ENCODE results near the gene VARS2. TPM values are rescaled to one million over a fixed set of nuclear protein-coding genes. Genes with fewer than 3 reads are reported as not detected.

Gene VARS2
- total RNA-seq, 1 experiment from 2014 or later = 39.8 TPM

DNA sequence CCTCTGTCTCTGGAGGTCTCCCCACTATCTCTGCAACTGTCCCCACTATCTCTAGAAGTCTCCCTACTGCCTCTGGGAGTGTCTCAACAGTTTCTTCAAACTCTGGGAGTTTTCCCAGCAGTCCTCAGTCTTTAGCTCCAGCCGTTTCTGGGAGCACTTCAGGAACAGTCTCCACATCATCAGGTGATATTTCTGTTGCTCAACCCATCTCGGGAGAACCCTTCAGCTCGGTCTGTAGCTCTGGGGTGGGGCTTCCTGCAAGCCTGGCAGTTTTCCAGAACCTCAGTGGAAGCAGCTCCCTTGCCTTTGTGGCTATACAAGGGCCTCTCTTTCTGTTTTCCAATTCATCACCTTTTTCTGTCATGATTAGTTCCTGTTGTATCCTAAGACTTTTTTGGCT, 21.0 kb downstream of the VARS2 start:
- H3K9me2 ChIP-seq (ENCODE audit: insufficient read depth) = no peaks in the 10 kb centered on the region
- DNase-seq (ENCODE audit: low read depth, low spot score) = no peak
- ChIA-PET CTCF (no interaction called here), RAD21 (ENCODE audit: low non-redundant PET in 1 of 2, low total read pairs in 2 of 2, uncharacterized antibody in 2 of 2, unreplicated experiment in 2 of 2) (no interaction called here), POLR2A (no interaction called here)
- H3K4me3 ChIP-seq (replicated peaks in 1 of 2; ENCODE audit: low read depth in 1 of 2, low read length in 2 of 2) = no peak overlapping the region
- H3K9ac ChIP-seq (ENCODE audit: low read length) = no peak overlapping the region
- no peaks in the 10 kb centered on the region for H4K20me1 ChIP-seq (ENCODE audit: insufficient read depth)
- no peak overlapping the region for H3K27ac ChIP-seq (ENCODE audit: low read depth, low read length)
- no TSS peak for BruUV-seq (replicated peaks)
- peaks cover 7 to 13% of the 10 kb centered on the region in 2 experiments; a peak in 3 of 4 replicates for H3K4me1 ChIP-seq (ENCODE audit: control insufficient read depth in 1 of 2, insufficient read depth in 2 of 2, low read length in 2 of 2)
- H3K4me2 ChIP-seq (ENCODE audit: low read length) = no peak overlapping the region
- no peaks in the 10 kb centered on the region for H3K27me3 ChIP-seq (ENCODE audit: insufficient read depth, low read length)
- H2AFZ ChIP-seq (ENCODE audit: low read depth, low read length, poor library complexity, severe bottlenecking) = no peak overlapping the region
- H3K36me3 ChIP-seq (ENCODE audit: control insufficient read depth in 1 of 2, insufficient read depth in 2 of 2, low read length in 2 of 2) = no peaks in the 10 kb centered on the region
- intact Hi-C loops (cut with micrococcal nuclease) = no loop called here
- TF ChIP-seq SRF (IDR thresholded peaks at IDR 0.05; ENCODE audit: low read depth) (no peak), ELF1 (IDR thresholded peaks at IDR 0.05; ENCODE audit: borderline replicate concordance, low read depth) (no peak), TCF7L2 (IDR thresholded peaks at IDR 0.05; ENCODE audit: borderline replicate concordance, extremely low read depth, insufficient read depth, insufficient read length) (no peak), RAD21 (IDR thresholded peaks at IDR 0.05; ENCODE audit: low read depth) (no peak), EGR1 (IDR thresholded peaks at IDR 0.05; ENCODE audit: low read depth) (no peak), CEBPB (IDR thresholded peaks at IDR 0.05; ENCODE audit: low read depth) (no peak), JUND (IDR thresholded peaks at IDR 0.05) (no peak), EZH2 (IDR thresholded peaks at IDR 0.05) (no peak), ZNF274 (IDR thresholded peaks at IDR 0.05; ENCODE audit: low read depth, low read length) (no peak), SP1 (IDR thresholded peaks at IDR 0.05; ENCODE audit: low read depth) (no peak), POLR2A (IDR thresholded peaks at IDR 0.05; ENCODE audit: borderline replicate concordance, extremely low read depth, insufficient read depth, insufficient read length) (no peak), FOSL1 (IDR thresholded peaks at IDR 0.05; ENCODE audit: low read depth) (no peak), YY1 (IDR thresholded peaks at IDR 0.05; ENCODE audit: extremely low read depth, insufficient replicate concordance, low read depth, low read length) (no peak), EZH2phosphoT487 (IDR thresholded peaks at IDR 0.05; ENCODE audit: borderline replicate concordance) (no peak)
- TF ChIP-seq, protein P1, sequence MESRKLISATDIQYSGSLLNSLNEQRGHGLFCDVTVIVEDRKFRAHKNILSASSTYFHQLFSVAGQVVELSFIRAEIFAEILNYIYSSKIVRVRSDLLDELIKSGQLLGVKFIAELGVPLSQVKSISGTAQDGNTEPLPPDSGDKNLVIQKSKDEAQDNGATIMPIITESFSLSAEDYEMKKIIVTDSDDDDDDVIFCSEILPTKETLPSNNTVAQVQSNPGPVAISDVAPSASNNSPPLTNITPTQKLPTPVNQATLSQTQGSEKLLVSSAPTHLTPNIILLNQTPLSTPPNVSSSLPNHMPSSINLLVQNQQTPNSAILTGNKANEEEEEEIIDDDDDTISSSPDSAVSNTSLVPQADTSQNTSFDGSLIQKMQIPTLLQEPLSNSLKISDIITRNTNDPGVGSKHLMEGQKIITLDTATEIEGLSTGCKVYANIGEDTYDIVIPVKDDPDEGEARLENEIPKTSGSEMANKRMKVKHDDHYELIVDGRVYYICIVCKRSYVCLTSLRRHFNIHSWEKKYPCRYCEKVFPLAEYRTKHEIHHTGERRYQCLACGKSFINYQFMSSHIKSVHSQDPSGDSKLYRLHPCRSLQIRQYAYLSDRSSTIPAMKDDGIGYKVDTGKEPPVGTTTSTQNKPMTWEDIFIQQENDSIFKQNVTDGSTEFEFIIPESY (IDR thresholded peaks at IDR 0.05; ENCODE audit: extremely low read depth, insufficient replicate concordance, low read length) = no peak
- TF ChIP-seq, protein P2, sequence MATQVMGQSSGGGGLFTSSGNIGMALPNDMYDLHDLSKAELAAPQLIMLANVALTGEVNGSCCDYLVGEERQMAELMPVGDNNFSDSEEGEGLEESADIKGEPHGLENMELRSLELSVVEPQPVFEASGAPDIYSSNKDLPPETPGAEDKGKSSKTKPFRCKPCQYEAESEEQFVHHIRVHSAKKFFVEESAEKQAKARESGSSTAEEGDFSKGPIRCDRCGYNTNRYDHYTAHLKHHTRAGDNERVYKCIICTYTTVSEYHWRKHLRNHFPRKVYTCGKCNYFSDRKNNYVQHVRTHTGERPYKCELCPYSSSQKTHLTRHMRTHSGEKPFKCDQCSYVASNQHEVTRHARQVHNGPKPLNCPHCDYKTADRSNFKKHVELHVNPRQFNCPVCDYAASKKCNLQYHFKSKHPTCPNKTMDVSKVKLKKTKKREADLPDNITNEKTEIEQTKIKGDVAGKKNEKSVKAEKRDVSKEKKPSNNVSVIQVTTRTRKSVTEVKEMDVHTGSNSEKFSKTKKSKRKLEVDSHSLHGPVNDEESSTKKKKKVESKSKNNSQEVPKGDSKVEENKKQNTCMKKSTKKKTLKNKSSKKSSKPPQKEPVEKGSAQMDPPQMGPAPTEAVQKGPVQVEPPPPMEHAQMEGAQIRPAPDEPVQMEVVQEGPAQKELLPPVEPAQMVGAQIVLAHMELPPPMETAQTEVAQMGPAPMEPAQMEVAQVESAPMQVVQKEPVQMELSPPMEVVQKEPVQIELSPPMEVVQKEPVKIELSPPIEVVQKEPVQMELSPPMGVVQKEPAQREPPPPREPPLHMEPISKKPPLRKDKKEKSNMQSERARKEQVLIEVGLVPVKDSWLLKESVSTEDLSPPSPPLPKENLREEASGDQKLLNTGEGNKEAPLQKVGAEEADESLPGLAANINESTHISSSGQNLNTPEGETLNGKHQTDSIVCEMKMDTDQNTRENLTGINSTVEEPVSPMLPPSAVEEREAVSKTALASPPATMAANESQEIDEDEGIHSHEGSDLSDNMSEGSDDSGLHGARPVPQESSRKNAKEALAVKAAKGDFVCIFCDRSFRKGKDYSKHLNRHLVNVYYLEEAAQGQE (IDR thresholded peaks at IDR 0.05; ENCODE audit: low read depth) = no peak
- TF ChIP-seq, protein P3, sequence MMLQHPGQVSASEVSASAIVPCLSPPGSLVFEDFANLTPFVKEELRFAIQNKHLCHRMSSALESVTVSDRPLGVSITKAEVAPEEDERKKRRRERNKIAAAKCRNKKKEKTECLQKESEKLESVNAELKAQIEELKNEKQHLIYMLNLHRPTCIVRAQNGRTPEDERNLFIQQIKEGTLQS (IDR thresholded peaks at IDR 0.05) = no peak
- ATAC-seq = no peak
- H3K79me2 ChIP-seq (ENCODE audit: insufficient read depth, low read length) = no peaks in the 10 kb centered on the region
- no peaks in the 10 kb centered on the region for H3K9me3 ChIP-seq (ENCODE audit: control insufficient read depth in 1 of 2, insufficient read depth in 1 of 2, low read depth in 1 of 2, low read length in 2 of 2)
